ENCODE results near the gene CLINT1. TPM values are rescaled to one million over a fixed set of nuclear protein-coding genes. Genes with fewer than 3 reads are reported as not detected.

The CLINT1 gene
- total and polyA plus RNA-seq, 2 of the 13 experiments (the other 11 are each of a cell fraction or from before 2014, with no cell fraction given), result 64.0 to 104 TPM

DNA sequence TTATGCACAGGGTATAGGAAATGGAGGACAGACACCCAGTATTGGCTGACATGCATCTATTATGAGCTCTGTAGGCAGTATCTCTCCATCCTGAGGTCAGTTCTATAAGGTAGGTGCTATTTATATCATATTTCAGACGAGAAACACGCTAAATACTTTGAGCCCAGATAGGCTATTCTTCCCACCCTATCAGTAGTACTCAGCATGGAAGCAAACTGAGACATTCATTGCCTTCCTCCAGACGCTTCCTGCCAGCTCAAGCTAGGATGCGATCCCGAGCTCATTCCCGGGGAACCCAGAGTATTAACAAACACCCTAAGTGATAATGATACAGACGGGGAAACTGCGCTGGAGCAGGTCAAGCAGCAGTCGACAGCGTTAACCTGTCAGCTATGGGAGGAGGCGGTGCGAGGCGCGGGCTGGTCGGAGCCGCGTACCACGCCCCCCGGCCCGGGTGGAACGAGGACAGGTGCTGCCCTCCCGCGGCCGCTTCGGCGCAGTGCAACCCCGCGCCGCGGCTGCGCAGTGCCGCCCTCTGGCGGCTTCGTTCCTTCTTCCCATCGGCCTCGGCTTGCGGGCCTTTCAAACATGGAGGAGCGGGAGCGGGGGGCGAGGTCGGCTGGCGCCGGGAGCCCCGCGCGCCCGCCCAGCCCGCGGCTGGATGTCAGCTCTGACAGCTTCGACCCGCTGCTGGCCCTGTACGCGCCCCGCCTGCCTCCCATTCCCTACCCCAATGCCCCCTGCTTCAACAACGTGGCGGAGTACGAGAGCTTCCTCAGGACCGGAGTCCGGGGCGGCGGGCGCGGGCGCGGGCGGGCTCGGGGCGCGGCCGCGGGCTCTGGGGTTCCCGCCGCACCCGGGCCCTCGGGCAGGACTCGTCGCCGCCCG, 115.5 kb downstream of the CLINT1 start, which contains the start of gene LSM11 (continued):
- TF ChIP-seq, protein P1, sequence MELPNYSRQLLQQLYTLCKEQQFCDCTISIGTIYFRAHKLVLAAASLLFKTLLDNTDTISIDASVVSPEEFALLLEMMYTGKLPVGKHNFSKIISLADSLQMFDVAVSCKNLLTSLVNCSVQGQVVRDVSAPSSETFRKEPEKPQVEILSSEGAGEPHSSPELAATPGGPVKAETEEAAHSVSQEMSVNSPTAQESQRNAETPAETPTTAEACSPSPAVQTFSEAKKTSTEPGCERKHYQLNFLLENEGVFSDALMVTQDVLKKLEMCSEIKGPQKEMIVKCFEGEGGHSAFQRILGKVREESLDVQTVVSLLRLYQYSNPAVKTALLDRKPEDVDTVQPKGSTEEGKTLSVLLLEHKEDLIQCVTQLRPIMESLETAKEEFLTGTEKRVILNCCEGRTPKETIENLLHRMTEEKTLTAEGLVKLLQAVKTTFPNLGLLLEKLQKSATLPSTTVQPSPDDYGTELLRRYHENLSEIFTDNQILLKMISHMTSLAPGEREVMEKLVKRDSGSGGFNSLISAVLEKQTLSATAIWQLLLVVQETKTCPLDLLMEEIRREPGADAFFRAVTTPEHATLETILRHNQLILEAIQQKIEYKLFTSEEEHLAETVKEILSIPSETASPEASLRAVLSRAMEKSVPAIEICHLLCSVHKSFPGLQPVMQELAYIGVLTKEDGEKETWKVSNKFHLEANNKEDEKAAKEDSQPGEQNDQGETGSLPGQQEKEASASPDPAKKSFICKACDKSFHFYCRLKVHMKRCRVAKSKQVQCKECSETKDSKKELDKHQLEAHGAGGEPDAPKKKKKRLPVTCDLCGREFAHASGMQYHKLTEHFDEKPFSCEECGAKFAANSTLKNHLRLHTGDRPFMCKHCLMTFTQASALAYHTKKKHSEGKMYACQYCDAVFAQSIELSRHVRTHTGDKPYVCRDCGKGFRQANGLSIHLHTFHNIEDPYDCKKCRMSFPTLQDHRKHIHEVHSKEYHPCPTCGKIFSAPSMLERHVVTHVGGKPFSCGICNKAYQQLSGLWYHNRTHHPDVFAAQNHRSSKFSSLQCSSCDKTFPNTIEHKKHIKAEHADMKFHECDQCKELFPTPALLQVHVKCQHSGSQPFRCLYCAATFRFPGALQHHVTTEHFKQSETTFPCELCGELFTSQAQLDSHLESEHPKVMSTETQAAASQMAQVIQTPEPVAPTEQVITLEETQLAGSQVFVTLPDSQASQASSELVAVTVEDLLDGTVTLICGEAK (IDR thresholded peaks at IDR 0.05), result no peak
- TF ChIP-seq, protein P1 (CRISPR knock-in tag; IDR thresholded peaks at IDR 0.05), result no peak
- TF ChIP-seq HMGA1 (CRISPR knock-in tag; conservative IDR thresholded peaks at IDR 0.05), result no peak
- TF ChIP-seq KAT7 (CRISPR knock-in tag; IDR thresholded peaks at IDR 0.05; ENCODE audit: borderline replicate concordance), result peak; percentile 79; the same call in 1 of the 2 replicates
- TF ChIP-seq MTA1 (CRISPR knock-in tag; IDR thresholded peaks at IDR 0.05; ENCODE audit: borderline replicate concordance), result peak; percentile 40; the same call in 1 of the 2 replicates
- TF ChIP-seq ZNF383 (CRISPR knock-in tag; IDR thresholded peaks at IDR 0.05; ENCODE audit: borderline replicate concordance), result no peak; the same call in 1 of the 2 replicates
- TF ChIP-seq ZNF121 (CRISPR knock-in tag; IDR thresholded peaks at IDR 0.05), result no peak
- TF ChIP-seq, protein P2, sequence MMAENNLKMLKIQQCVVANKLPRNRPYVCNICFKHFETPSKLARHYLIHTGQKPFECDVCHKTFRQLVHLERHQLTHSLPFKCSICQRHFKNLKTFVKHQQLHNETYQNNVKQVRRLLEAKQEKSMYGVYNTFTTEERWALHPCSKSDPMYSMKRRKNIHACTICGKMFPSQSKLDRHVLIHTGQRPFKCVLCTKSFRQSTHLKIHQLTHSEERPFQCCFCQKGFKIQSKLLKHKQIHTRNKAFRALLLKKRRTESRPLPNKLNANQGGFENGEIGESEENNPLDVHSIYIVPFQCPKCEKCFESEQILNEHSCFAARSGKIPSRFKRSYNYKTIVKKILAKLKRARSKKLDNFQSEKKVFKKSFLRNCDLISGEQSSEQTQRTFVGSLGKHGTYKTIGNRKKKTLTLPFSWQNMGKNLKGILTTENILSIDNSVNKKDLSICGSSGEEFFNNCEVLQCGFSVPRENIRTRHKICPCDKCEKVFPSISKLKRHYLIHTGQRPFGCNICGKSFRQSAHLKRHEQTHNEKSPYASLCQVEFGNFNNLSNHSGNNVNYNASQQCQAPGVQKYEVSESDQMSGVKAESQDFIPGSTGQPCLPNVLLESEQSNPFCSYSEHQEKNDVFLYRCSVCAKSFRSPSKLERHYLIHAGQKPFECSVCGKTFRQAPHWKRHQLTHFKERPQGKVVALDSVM (CRISPR knock-in tag; IDR thresholded peaks at IDR 0.05), result no peak
- TF ChIP-seq MIER3 (CRISPR knock-in tag; IDR thresholded peaks at IDR 0.05; ENCODE audit: borderline replicate concordance), result 0 out of 2 replicates have a peak, but pooled peaks have one; percentile 58
- no peak for TF ChIP-seq ZNF589 (CRISPR knock-in tag; conservative IDR thresholded peaks at IDR 0.05)
- TF ChIP-seq YEATS4 (CRISPR knock-in tag; IDR thresholded peaks at IDR 0.05; ENCODE audit: borderline replicate concordance), result peak; percentile 69; the same call in 1 of the 2 replicates
- no peak for TF ChIP-seq ZSCAN30 (CRISPR knock-in tag; IDR thresholded peaks at IDR 0.05)
- TF ChIP-seq PTBP1 (IDR thresholded peaks at IDR 0.05; ENCODE audit: low read depth, low read length, poor library complexity, severe bottlenecking), result no peak
- TF ChIP-seq ZNF547 (CRISPR knock-in tag; IDR thresholded peaks at IDR 0.05), result no peak
- peak; percentile 70; the same call in 1 of the 2 replicates for TF ChIP-seq ARNT2 (CRISPR knock-in tag; IDR thresholded peaks at IDR 0.05; ENCODE audit: low read depth)
- no peak for TF ChIP-seq TCF7 (IDR thresholded peaks at IDR 0.05; ENCODE audit: low read depth)
- TF ChIP-seq TMF1 (CRISPR knock-in tag; IDR thresholded peaks at IDR 0.05; ENCODE audit: low read depth), result no peak

Measured in HepG2 (cell line).